ENCODE data around the gene CABP1.

DNA sequence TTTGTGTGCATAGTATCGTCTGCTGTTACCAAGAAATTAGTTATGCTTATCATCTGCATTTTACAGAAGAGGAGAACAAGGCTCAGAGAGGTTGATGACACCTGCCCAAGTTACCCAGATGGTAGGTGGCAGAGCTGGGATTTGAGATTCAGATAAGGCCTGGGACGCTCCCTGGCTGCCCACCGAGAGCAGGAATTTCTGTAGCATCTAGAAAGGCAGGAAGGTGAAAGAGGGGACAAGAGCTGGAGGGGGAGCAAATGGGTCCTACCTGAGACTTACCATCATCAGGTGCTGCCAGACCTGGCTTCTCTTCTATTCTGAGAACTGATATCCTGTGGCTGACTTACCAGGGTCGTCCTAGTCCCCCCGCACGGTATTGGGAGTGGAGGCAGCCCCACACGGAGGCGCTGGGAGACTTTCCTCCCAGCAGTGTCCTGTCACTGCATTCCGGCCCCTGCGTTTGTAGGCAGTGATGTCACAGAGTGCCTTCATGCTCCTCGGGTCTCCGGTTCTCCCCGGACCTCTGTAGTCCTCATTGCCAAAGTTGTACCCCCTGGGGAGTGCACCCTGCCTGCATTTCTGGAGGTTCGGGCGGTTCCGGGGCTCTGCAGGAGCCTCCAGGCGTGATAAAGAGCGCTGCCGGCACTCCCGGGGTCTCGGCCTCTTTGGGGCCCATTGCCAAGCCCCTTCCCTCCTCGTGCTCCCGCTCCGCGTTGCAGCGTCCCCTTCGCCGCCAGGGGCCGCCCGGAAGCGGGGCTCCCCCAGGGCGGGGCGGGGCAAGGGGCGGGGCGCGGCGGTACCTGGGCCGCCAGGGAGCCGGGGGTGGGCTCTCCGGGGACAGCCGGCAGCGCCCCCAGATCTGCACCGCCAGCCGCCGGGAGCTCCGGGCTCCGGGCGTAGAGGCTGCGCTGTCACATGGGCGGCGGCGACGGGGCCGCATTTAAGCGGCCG is at the start of gene CABP1:
- TF ChIP-seq, protein P1, sequence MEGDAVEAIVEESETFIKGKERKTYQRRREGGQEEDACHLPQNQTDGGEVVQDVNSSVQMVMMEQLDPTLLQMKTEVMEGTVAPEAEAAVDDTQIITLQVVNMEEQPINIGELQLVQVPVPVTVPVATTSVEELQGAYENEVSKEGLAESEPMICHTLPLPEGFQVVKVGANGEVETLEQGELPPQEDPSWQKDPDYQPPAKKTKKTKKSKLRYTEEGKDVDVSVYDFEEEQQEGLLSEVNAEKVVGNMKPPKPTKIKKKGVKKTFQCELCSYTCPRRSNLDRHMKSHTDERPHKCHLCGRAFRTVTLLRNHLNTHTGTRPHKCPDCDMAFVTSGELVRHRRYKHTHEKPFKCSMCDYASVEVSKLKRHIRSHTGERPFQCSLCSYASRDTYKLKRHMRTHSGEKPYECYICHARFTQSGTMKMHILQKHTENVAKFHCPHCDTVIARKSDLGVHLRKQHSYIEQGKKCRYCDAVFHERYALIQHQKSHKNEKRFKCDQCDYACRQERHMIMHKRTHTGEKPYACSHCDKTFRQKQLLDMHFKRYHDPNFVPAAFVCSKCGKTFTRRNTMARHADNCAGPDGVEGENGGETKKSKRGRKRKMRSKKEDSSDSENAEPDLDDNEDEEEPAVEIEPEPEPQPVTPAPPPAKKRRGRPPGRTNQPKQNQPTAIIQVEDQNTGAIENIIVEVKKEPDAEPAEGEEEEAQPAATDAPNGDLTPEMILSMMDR (IDR thresholded peaks at IDR 0.05), result peak in 4 of 5 experiments; percentile 23 to 49 (median 34)
- TF ChIP-seq POLR2AphosphoS5 (IDR thresholded peaks at IDR 0.05), result no peak
- no peak for TF ChIP-seq POLR2A (IDR thresholded peaks at IDR 0.05)
